SK-N-SH treated with all-trans-retinoic acid at 6 μM for 48 hours (cell line): ENCODE results near the gene ANKRD28.

ENCODE experiments used
- ATAC-seq: fragments of 200-7000 bp; cut with Tn5 transposase; 3 replicates; pipeline ENCODE4 v1.9.1; 2020; ENCODE audit warnings: mild to moderate bottlenecking, moderate library complexity
- ARNTL ChIP-seq: fragments of 450-650 bp; formaldehyde crosslinking; IDR thresholded peaks from 2 replicates; pipeline ENCODE4 v1.5.0; 2020; ENCODE audit warnings: low read depth, mild to moderate bottlenecking, moderate library complexity, borderline replicate concordance
- BACH2 ChIP-seq: fragments of 250-450 bp; sonication (Bioruptor Pico); IDR thresholded peaks from 2 replicates; pipeline ENCODE4 v1.9.0; 2021; ENCODE audit warnings: mild to moderate bottlenecking, borderline replicate concordance
- CSDC2 ChIP-seq: fragments of 250-450 bp; sonication (Bioruptor Pico); IDR thresholded peaks from 2 replicates; pipeline ENCODE4 v1.5.0; 2020; ENCODE audit warnings: mild to moderate bottlenecking, moderate library complexity
- CSRNP3 ChIP-seq: fragments of 250-450 bp; sonication (Bioruptor Pico); IDR thresholded peaks from 2 replicates; pipeline ENCODE4 v1.5.1; 2021; ENCODE audit warnings: mild to moderate bottlenecking, moderate library complexity
- ESRRG ChIP-seq: fragments of 250-450 bp; sonication (Bioruptor Pico); IDR thresholded peaks from 2 replicates; pipeline ENCODE4 v1.6.1; 2021; ENCODE audit warnings: mild to moderate bottlenecking
- GLIS3 ChIP-seq: fragments of 250-450 bp; sonication (Bioruptor Pico); IDR thresholded peaks from 2 replicates; pipeline ENCODE4 v1.5.0; 2020; ENCODE audit warnings: mild to moderate bottlenecking, moderate library complexity
- OSR1 ChIP-seq: fragments of 250-450 bp; sonication (Bioruptor Pico); IDR thresholded peaks from 2 replicates; pipeline ENCODE4 v1.8.0; 2022; ENCODE audit warnings: moderate library complexity, mild to moderate bottlenecking, inconsistent platforms
- PPARA ChIP-seq: fragments of 250-450 bp; sonication (Bioruptor Pico); IDR thresholded peaks from 2 replicates; pipeline ENCODE4 v1.5.0; 2020; ENCODE audit warnings: mild to moderate bottlenecking, borderline replicate concordance
- RARB ChIP-seq: fragments of 250-450 bp; sonication (Bioruptor Pico); IDR thresholded peaks from 2 replicates; pipeline ENCODE4 v1.8.0; 2021; ENCODE audit warnings: mild to moderate bottlenecking, moderate library complexity
- SNAI2 ChIP-seq: fragments of 250-450 bp; sonication (Bioruptor Pico); IDR thresholded peaks from 2 replicates; pipeline ENCODE4 v1.5.0; 2020; ENCODE audit warnings: mild to moderate bottlenecking, moderate library complexity
- TCF4 ChIP-seq: fragments of 250-450 bp; sonication (Bioruptor Pico); IDR thresholded peaks from 2 replicates; pipeline ENCODE4 v1.8.0; 2021; ENCODE audit warnings: mild to moderate bottlenecking, moderate library complexity, borderline replicate concordance
- TOX ChIP-seq: fragments of 250-450 bp; sonication (Bioruptor Pico); IDR thresholded peaks from 2 replicates; pipeline ENCODE4 v1.8.0; 2021; ENCODE audit warnings: mild to moderate bottlenecking, moderate library complexity, borderline replicate concordance
- TSHZ2 ChIP-seq: fragments of 250-450 bp; sonication (Bioruptor Pico); IDR thresholded peaks from 2 replicates; pipeline ENCODE4 v1.5.0; 2020; ENCODE audit warnings: mild to moderate bottlenecking, moderate library complexity
- ZC3H10 ChIP-seq: fragments of 250-450 bp; sonication (Bioruptor Pico); IDR thresholded peaks from 2 replicates; pipeline ENCODE4 v1.5.1; 2021; ENCODE audit warnings: mild to moderate bottlenecking, moderate library complexity
- ZFP3 ChIP-seq: fragments of 250-450 bp; sonication (Bioruptor Pico); IDR thresholded peaks from 2 replicates; pipeline ENCODE4 v1.5.0; 2020; ENCODE audit warnings: mild to moderate bottlenecking, moderate library complexity
- ZFP30 ChIP-seq: fragments of 450-650 bp; formaldehyde crosslinking; IDR thresholded peaks from 2 replicates; pipeline ENCODE4 v1.5.0; 2022; ENCODE audit warnings: mild to moderate bottlenecking, moderate library complexity
- ZNF565 ChIP-seq: fragments of 450-650 bp; formaldehyde crosslinking; conservative IDR thresholded peaks from 2 replicates; pipeline ENCODE4 v1.5.0; 2020; ENCODE audit warnings: low read depth, mild to moderate bottlenecking, moderate library complexity
- ZNF70 ChIP-seq: fragments of 450-650 bp; formaldehyde crosslinking; IDR thresholded peaks from 2 replicates; pipeline ENCODE4 v1.5.0; 2020; ENCODE audit warnings: mild to moderate bottlenecking, moderate library complexity
- ZNF8 ChIP-seq: fragments of 450-650 bp; formaldehyde crosslinking; IDR thresholded peaks from 2 replicates; pipeline ENCODE4 v1.5.0; 2020; ENCODE audit warnings: mild to moderate bottlenecking, moderate library complexity
- TF ChIP-seq, protein P1 (sequence below): fragments of 250-450 bp; sonication (Bioruptor Pico); IDR thresholded peaks from 2 replicates; pipeline ENCODE4 v1.8.0; 2021; ENCODE audit warnings: low read depth, mild to moderate bottlenecking, moderate library complexity, borderline replicate concordance
- TF ChIP-seq, protein P2 (sequence below): fragments of 250-450 bp; sonication (Bioruptor Pico); IDR thresholded peaks from 2 replicates; pipeline ENCODE4 v1.8.0; 2020; ENCODE audit warnings: mild to moderate bottlenecking, moderate library complexity, borderline replicate concordance

The ANKRD28 gene

GRCh38 chr3:15757824-15758223 is 40.0 kb downstream of the ANKRD28 start:
- TF ChIP-seq ZNF8 (CRISPR knock-in tag) (no peak), SNAI2 (CRISPR knock-in tag) (no peak), RARB (CRISPR knock-in tag) (no peak), OSR1 (CRISPR knock-in tag) (no peak)
- TF ChIP-seq, protein P1, sequence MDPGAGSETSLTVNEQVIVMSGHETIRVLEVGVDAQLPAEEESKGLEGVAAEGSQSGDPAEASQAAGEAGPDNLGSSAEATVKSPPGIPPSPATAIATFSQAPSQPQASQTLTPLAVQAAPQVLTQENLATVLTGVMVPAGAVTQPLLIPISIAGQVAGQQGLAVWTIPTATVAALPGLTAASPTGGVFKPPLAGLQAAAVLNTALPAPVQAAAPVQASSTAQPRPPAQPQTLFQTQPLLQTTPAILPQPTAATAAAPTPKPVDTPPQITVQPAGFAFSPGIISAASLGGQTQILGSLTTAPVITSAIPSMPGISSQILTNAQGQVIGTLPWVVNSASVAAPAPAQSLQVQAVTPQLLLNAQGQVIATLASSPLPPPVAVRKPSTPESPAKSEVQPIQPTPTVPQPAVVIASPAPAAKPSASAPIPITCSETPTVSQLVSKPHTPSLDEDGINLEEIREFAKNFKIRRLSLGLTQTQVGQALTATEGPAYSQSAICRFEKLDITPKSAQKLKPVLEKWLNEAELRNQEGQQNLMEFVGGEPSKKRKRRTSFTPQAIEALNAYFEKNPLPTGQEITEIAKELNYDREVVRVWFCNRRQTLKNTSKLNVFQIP = no peak
- no peak for ATAC-seq

- TF ChIP-seq ESRRG (CRISPR knock-in tag) = no peak
- no peak for TF ChIP-seq BACH2 (CRISPR knock-in tag)
- no peak for TF ChIP-seq GLIS3 (CRISPR knock-in tag)
- no peak for TF ChIP-seq ZC3H10 (CRISPR knock-in tag)
- no peak for TF ChIP-seq TCF4
- TF ChIP-seq SNAI2 (CRISPR knock-in tag) = no peak
- no peak for TF ChIP-seq OSR1 (CRISPR knock-in tag)
- TF ChIP-seq PPARA (CRISPR knock-in tag) = no peak
- TF ChIP-seq TOX (CRISPR knock-in tag) = no peak
- no peak for TF ChIP-seq ZNF565 (CRISPR knock-in tag)
- no peak for TF ChIP-seq CSRNP3 (CRISPR knock-in tag)
- no peak for TF ChIP-seq CSDC2 (CRISPR knock-in tag)
- TF ChIP-seq ARNTL (CRISPR knock-in tag) = no peak
- no peak for TF ChIP-seq TSHZ2 (CRISPR knock-in tag)
- TF ChIP-seq, protein P2, sequence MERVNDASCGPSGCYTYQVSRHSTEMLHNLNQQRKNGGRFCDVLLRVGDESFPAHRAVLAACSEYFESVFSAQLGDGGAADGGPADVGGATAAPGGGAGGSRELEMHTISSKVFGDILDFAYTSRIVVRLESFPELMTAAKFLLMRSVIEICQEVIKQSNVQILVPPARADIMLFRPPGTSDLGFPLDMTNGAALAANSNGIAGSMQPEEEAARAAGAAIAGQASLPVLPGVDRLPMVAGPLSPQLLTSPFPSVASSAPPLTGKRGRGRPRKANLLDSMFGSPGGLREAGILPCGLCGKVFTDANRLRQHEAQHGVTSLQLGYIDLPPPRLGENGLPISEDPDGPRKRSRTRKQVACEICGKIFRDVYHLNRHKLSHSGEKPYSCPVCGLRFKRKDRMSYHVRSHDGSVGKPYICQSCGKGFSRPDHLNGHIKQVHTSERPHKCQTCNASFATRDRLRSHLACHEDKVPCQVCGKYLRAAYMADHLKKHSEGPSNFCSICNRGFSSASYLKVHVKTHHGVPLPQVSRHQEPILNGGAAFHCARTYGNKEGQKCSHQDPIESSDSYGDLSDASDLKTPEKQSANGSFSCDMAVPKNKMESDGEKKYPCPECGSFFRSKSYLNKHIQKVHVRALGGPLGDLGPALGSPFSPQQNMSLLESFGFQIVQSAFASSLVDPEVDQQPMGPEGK = no peak
- TF ChIP-seq ZNF70 (CRISPR knock-in tag) = no peak
- TF ChIP-seq ZFP3 (CRISPR knock-in tag) = no peak
- no peak for TF ChIP-seq ZNF8 (CRISPR knock-in tag)
- no peak for TF ChIP-seq ZFP30
- no peak for ATAC-seq
These were observed 41.3 kb downstream of the ANKRD28 start for GRCh38 chr3:15756505-15756904.

- TF ChIP-seq ESRRG (CRISPR knock-in tag) (no peak), GLIS3 (CRISPR knock-in tag) (no peak), BACH2 (CRISPR knock-in tag) (no peak), PPARA (CRISPR knock-in tag) (no peak), CSRNP3 (CRISPR knock-in tag) (no peak), ZNF8 (CRISPR knock-in tag) (no peak), ZNF70 (CRISPR knock-in tag) (no peak)
- no peak for ATAC-seq
These were observed 42.0 kb downstream of the ANKRD28 start for GRCh38 chr3:15755780-15756179.
